NOMO-1 treated with dmso at 0.1 percent for 144 hours (cell line): ENCODE data around the gene INSYN1.
"Not testable (repeated sequence)": the region's sequence is repeated elsewhere in the genome, so short reads cannot be mapped to it uniquely, and the experiment has no call there.

Source experiments
- DNase-seq: peaks from one replicate; lab custom pipeline; 2025; ENCODE audit not compliant: unreplicated experiment; lab: John Stamatoyannopoulos, UW

Gene INSYN1

GRCh38 chr15:73753250-73754130 lies at the start of gene INSYN1:
TSS of gene INSYN1 (minus strand) at chr15:73753351. CDS start at chr15:73751130, 2,221 bp downstream.
- no peak for DNase-seq

- DNase-seq: no peak
Observed at GRCh38 chr15:73802431-73803041, 49.4 kb upstream of the INSYN1 start.

- DNase-seq: no peak
Observed at GRCh38 chr15:73800662-73801345, 47.7 kb upstream of the INSYN1 start.

GRCh38 chr15:73799466-73799865 lies 46.3 kb upstream of the INSYN1 start:
- DNase-seq: no peak

GRCh38 chr15:73797366-73798158 lies 44.4 kb upstream of the INSYN1 start:
- DNase-seq: no peak

GRCh38 chr15:73796331-73796831 lies 43.2 kb upstream of the INSYN1 start:
- DNase-seq: no peak

- DNase-seq: no peak
Observed at GRCh38 chr15:73794443-73795133, 41.4 kb upstream of the INSYN1 start.

GRCh38 chr15:73792899-73793541 lies 39.9 kb upstream of the INSYN1 start:
- DNase-seq: not testable (repeated sequence)

- no peak for DNase-seq
Observed at GRCh38 chr15:73792415-73792814, 39.3 kb upstream of the INSYN1 start.

- DNase-seq: no peak
Observed at GRCh38 chr15:73789521-73790240, 36.5 kb upstream of the INSYN1 start.

- no peak for DNase-seq
Observed at GRCh38 chr15:73787621-73788020, 34.5 kb upstream of the INSYN1 start.

- DNase-seq: no peak
Observed at GRCh38 chr15:73786538-73786937, 33.4 kb upstream of the INSYN1 start.

- DNase-seq: not testable (repeated sequence)
Observed at GRCh38 chr15:73785256-73786014, 32.3 kb upstream of the INSYN1 start.

- DNase-seq: no peak
Observed at GRCh38 chr15:73784291-73784690, 31.1 kb upstream of the INSYN1 start.

GRCh38 chr15:73782344-73782959 lies 29.3 kb upstream of the INSYN1 start:
- DNase-seq: no peak

GRCh38 chr15:73781038-73781925 lies 28.1 kb upstream of the INSYN1 start:
- DNase-seq: no peak

- no peak for DNase-seq
Observed at GRCh38 chr15:73779974-73780373, 26.8 kb upstream of the INSYN1 start.
